Measurements from ENCODE around the gene KICS2.

DNA sequence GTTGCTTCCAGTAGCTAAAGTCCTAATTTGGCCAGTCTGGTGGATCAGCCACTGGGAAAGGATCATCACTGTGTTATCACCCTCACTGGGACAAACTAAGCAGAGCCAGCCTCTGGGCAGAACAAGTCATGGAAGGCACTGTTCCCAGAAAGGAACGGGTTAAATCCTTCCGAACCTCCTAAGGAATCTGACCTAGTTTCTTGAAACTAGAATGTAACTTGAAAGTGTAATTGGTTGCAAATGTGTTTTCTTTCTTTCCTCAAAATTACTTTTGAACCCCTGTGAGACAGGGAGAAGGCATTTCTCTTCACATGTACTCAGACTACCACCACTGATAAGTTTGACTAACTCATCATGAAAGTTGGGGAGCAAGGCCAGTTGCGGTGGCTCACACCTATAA is 18.7 kb upstream of the KICS2 start:
- TF ChIP-seq POLR2A (IDR thresholded peaks at IDR 0.05), result no peak
- TF ChIP-seq, protein P1, sequence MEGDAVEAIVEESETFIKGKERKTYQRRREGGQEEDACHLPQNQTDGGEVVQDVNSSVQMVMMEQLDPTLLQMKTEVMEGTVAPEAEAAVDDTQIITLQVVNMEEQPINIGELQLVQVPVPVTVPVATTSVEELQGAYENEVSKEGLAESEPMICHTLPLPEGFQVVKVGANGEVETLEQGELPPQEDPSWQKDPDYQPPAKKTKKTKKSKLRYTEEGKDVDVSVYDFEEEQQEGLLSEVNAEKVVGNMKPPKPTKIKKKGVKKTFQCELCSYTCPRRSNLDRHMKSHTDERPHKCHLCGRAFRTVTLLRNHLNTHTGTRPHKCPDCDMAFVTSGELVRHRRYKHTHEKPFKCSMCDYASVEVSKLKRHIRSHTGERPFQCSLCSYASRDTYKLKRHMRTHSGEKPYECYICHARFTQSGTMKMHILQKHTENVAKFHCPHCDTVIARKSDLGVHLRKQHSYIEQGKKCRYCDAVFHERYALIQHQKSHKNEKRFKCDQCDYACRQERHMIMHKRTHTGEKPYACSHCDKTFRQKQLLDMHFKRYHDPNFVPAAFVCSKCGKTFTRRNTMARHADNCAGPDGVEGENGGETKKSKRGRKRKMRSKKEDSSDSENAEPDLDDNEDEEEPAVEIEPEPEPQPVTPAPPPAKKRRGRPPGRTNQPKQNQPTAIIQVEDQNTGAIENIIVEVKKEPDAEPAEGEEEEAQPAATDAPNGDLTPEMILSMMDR (IDR thresholded peaks at IDR 0.05), result no peak
